GM23248 (cell line): ENCODE data around the gene C5orf15.

Experiments
- EZH2 ChIP-seq: fragments of 200-600 bp; sonication (generic); IDR thresholded peaks from 2 replicates; pipeline ENCODE4 v1.6.1; 2018; ENCODE audit warnings: antibody characterized with exemption, mild to moderate bottlenecking; ENCODE audit not compliant: insufficient read depth, poor library complexity, severe bottlenecking
- EZH2phosphoT487 ChIP-seq: fragments of 200-600 bp; sonication (generic); IDR thresholded peaks from 2 replicates; pipeline ENCODE4 v1.6.1; 2018; ENCODE audit warnings: antibody characterized with exemption, moderate library complexity, mild to moderate bottlenecking, low read depth; ENCODE audit not compliant: insufficient read depth

DNA sequence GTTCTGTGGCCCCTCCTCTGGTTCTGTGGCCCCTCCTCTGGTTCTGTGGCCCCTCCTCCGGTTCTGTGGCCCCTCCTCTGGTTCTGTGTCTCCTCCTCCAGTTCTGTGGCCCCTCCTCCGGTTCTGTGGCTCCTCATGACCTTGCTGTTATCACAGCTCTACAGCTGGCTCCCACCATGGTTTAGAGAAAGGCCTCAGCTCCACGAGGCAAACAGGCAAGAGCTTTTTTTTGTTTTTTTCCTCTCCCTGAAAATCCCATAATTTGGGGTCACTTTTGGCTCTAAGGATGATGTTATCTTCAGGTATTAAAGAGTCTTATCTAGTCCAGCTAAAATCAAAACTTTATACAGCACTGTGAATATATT lies 31.8 kb downstream of the C5orf15 start:
- TF ChIP-seq EZH2phosphoT487 (no peak), EZH2 (no peak)
